ENCODE measurements around the gene PDE8B. TPM values are rescaled to one million over a fixed set of nuclear protein-coding genes. Genes with fewer than 3 reads are reported as not detected.

PDE8B gene
- total RNA-seq, 1 donor from 2014 or later: 0.18 TPM

- Histone ChIP-seq H3K9ac (ENCODE audit: low read length) (no peak overlapping the region), H3K4me3 (ENCODE audit: insufficient read depth, low read depth, low read length) (no peak overlapping the region), H3K36me3 (ENCODE audit: insufficient read depth, low read length) (no peaks in the 10 kb centered on the region), H3K27me3 (ENCODE audit: insufficient read depth, low read length) (peaks cover 4% of the 10 kb centered on the region), H3K27ac (ENCODE audit: low read depth, low read length) (no peak overlapping the region), H2AFZ (ENCODE audit: low read depth, low read length) (no peak overlapping the region), H3K9me3 (ENCODE audit: insufficient read depth, low read depth, low read length) (no peaks in the 10 kb centered on the region), H4K20me1 (ENCODE audit: insufficient read depth, low read length) (no peaks in the 10 kb centered on the region), H3K4me2 (ENCODE audit: low read length) (no peak overlapping the region), H3K79me2 (ENCODE audit: insufficient read depth, low read length) (no peaks in the 10 kb centered on the region), H3K4me1 (ENCODE audit: insufficient read depth, low read length) (no peaks in the 10 kb centered on the region)
- no peak for TF ChIP-seq EZH2 (IDR thresholded peaks at IDR 0.05; ENCODE audit: insufficient read depth, low read length)
- no peak for TF ChIP-seq CTCF (IDR thresholded peaks at IDR 0.05; ENCODE audit: insufficient read depth, low read depth, low read length)
- no peaks in the 10 kb centered on the region for H3K36me3 Mint-ChIP-seq (ENCODE audit: low read depth, unreplicated experiment)
- no peak for DNase-seq (ENCODE audit: low read depth)
- H3K4me1 Mint-ChIP-seq (ENCODE audit: low read depth, unreplicated experiment): peaks cover 4% of the 10 kb centered on the region
- peaks cover 16% of the 10 kb centered on the region for H3K27me3 Mint-ChIP-seq (ENCODE audit: low read depth, unreplicated experiment)
- no peak overlapping the region for H3K4me3 Mint-ChIP-seq (ENCODE audit: unreplicated experiment)
- H3K9me3 Mint-ChIP-seq (ENCODE audit: unreplicated experiment): peaks cover 3% of the 10 kb centered on the region
- no peak overlapping the region for H3K27ac Mint-ChIP-seq (ENCODE audit: unreplicated experiment)
- no peak for FAIRE-seq
Measured at GRCh38 chr5:77302247-77302646, 91.8 kb downstream of the PDE8B start.

DNA sequence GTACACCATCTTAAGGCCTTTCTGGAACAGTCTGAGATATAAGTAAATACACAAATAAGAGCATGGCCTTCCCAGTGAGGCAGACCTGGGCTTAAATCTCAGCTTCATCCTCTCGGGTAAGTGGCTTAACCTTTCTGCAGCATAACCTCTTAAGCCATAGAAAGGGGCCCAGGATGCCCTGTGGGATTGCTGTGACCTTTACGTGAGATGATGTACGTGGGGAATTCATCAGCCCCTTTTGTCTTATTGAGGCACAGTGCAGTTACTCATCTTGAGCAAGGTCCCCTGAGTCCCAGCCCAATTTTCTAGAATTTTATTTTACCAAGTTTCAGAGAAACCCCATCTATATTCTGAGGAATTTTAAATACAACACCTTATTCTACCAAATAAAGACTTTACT lies 92.2 kb downstream of the PDE8B start:
- no peak overlapping the region for H3K27ac Mint-ChIP-seq (ENCODE audit: unreplicated experiment)
- H3K27me3 Mint-ChIP-seq (ENCODE audit: low read depth, unreplicated experiment): peaks cover 16% of the 10 kb centered on the region
- H3K4me3 ChIP-seq (ENCODE audit: insufficient read depth, low read depth, low read length): no peak overlapping the region
- H3K9me3 ChIP-seq (ENCODE audit: insufficient read depth, low read depth, low read length): no peaks in the 10 kb centered on the region
- H3K27ac ChIP-seq (ENCODE audit: low read depth, low read length): no peak overlapping the region
- H3K36me3 ChIP-seq (ENCODE audit: insufficient read depth, low read length): no peaks in the 10 kb centered on the region
- no peaks in the 10 kb centered on the region for H3K36me3 Mint-ChIP-seq (ENCODE audit: low read depth, unreplicated experiment)
- TF ChIP-seq EZH2 (IDR thresholded peaks at IDR 0.05; ENCODE audit: insufficient read depth, low read length): no peak
- TF ChIP-seq CTCF (IDR thresholded peaks at IDR 0.05; ENCODE audit: insufficient read depth, low read depth, low read length): no peak
- no peak for DNase-seq (ENCODE audit: low read depth)
- H3K4me1 ChIP-seq (ENCODE audit: insufficient read depth, low read length): no peaks in the 10 kb centered on the region
- no peak overlapping the region for H3K4me3 Mint-ChIP-seq (ENCODE audit: unreplicated experiment)
- H3K4me1 Mint-ChIP-seq (ENCODE audit: low read depth, unreplicated experiment): peaks cover 4% of the 10 kb centered on the region
- H3K27me3 ChIP-seq (ENCODE audit: insufficient read depth, low read length): peaks cover 4% of the 10 kb centered on the region
- no peak overlapping the region for H2AFZ ChIP-seq (ENCODE audit: low read depth, low read length)
- H3K79me2 ChIP-seq (ENCODE audit: insufficient read depth, low read length): no peaks in the 10 kb centered on the region
- peaks cover 2% of the 10 kb centered on the region for H3K9me3 Mint-ChIP-seq (ENCODE audit: unreplicated experiment)
- no peak for FAIRE-seq
- no peak overlapping the region for H3K4me2 ChIP-seq (ENCODE audit: low read length)
- no peak overlapping the region for H3K9ac ChIP-seq (ENCODE audit: low read length)
- no peaks in the 10 kb centered on the region for H4K20me1 ChIP-seq (ENCODE audit: insufficient read depth, low read length)

- Mint-ChIP-seq H3K9me3 (ENCODE audit: unreplicated experiment) (peaks cover 2% of the 10 kb centered on the region), H3K36me3 (ENCODE audit: low read depth, unreplicated experiment) (no peaks in the 10 kb centered on the region), H3K27me3 (ENCODE audit: low read depth, unreplicated experiment) (peaks cover 19% of the 10 kb centered on the region), H3K4me1 (ENCODE audit: low read depth, unreplicated experiment) (peaks cover 4% of the 10 kb centered on the region), H3K4me3 (ENCODE audit: unreplicated experiment) (no peak overlapping the region), H3K27ac (ENCODE audit: unreplicated experiment) (no peak overlapping the region)
- FAIRE-seq: no peak
- Histone ChIP-seq H3K79me2 (ENCODE audit: insufficient read depth, low read length) (no peaks in the 10 kb centered on the region), H3K4me3 (ENCODE audit: insufficient read depth, low read depth, low read length) (no peak overlapping the region), H3K4me1 (ENCODE audit: insufficient read depth, low read length) (no peaks in the 10 kb centered on the region), H2AFZ (ENCODE audit: low read depth, low read length) (no peak overlapping the region), H3K9me3 (ENCODE audit: insufficient read depth, low read depth, low read length) (no peaks in the 10 kb centered on the region), H3K27ac (ENCODE audit: low read depth, low read length) (no peak overlapping the region), H3K36me3 (ENCODE audit: insufficient read depth, low read length) (no peaks in the 10 kb centered on the region), H3K4me2 (ENCODE audit: low read length) (no peak overlapping the region), H3K27me3 (ENCODE audit: insufficient read depth, low read length) (peaks cover 4% of the 10 kb centered on the region), H4K20me1 (ENCODE audit: insufficient read depth, low read length) (no peaks in the 10 kb centered on the region), H3K9ac (ENCODE audit: low read length) (no peak overlapping the region)
- no peak for DNase-seq (ENCODE audit: low read depth)
- TF ChIP-seq EZH2 (IDR thresholded peaks at IDR 0.05; ENCODE audit: insufficient read depth, low read length): no peak
- no peak for TF ChIP-seq CTCF (IDR thresholded peaks at IDR 0.05; ENCODE audit: insufficient read depth, low read depth, low read length)
Measured at GRCh38 chr5:77304388-77304787, 93.9 kb downstream of the PDE8B start.
